Measurements from ENCODE around the gene AMH.

DNA sequence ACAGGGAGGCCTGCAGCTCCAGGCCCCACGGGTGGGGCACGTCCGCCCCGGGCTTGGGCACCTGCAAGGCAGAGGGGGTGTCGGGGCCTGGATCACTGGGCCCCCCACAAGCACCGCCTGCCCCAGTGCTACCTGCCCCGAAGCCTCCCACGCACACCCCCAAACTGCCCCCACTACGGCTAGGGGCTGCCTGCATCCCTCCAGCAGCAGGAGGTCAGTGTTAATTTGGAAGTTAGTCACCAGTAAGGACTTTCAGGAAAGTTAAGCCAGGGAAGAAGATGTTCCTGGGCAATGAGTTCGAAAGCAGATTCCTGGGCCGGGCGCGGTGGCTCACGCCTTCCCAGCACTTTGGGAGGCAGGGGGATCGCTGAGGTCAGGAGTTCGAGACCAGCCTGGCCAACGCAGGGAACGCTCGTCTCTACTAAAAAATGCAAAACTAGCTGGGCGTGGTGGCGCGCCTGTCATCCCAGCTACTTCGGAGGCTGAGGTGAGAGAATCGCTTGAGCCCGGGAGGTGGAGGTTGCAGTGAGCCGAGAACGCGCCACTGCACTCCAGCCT lies 27.4 kb downstream of the AMH start:
- TF ChIP-seq, protein P1, sequence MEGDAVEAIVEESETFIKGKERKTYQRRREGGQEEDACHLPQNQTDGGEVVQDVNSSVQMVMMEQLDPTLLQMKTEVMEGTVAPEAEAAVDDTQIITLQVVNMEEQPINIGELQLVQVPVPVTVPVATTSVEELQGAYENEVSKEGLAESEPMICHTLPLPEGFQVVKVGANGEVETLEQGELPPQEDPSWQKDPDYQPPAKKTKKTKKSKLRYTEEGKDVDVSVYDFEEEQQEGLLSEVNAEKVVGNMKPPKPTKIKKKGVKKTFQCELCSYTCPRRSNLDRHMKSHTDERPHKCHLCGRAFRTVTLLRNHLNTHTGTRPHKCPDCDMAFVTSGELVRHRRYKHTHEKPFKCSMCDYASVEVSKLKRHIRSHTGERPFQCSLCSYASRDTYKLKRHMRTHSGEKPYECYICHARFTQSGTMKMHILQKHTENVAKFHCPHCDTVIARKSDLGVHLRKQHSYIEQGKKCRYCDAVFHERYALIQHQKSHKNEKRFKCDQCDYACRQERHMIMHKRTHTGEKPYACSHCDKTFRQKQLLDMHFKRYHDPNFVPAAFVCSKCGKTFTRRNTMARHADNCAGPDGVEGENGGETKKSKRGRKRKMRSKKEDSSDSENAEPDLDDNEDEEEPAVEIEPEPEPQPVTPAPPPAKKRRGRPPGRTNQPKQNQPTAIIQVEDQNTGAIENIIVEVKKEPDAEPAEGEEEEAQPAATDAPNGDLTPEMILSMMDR (conservative IDR thresholded peaks at IDR 0.05; ENCODE audit: low read length) = no peak
- no peak for TF ChIP-seq EZH2phosphoT487 (IDR thresholded peaks at IDR 0.05; ENCODE audit: borderline replicate concordance, low read depth, low read length)
